HepG2 (cell line): ENCODE data around the gene XAF1.

Experiments used
- EP300 ChIP-seq, 3 experiments: sonication (generic) in 1 of 3; formaldehyde crosslinking in 1 of 3; IDR thresholded peaks; 2 replicates each; pipeline versions ENCODE4 v1.5.1 to v1.6.1; 2011 to 2020; ENCODE audit warnings: low read depth in 2 of 3, low read length in 2 of 3, borderline replicate concordance in 1 of 3, improper control_type of control experiment in 1 of 3, mild to moderate bottlenecking in 1 of 3, missing genetic modification reagents in 1 of 3, moderate library complexity in 1 of 3
- NCOA2 ChIP-seq: sonication (generic); formaldehyde crosslinking; IDR thresholded peaks from 2 replicates; pipeline ENCODE4 v1.8.0; 2022; ENCODE audit warnings: inconsistent platforms

- TF ChIP-seq EP300 (IDR thresholded peaks at IDR 0.05; ENCODE audit: low read depth in 2 of 2, low read length in 2 of 2) (no peak), EP300 (CRISPR knock-in tag; IDR thresholded peaks at IDR 0.05; ENCODE audit: borderline replicate concordance) (no peak), NCOA2 (no peak)
These were observed 38.1 kb downstream of the XAF1 start for GRCh38 chr17:6793748-6794493.
